K562 (cell line): ENCODE measurements around the gene ECM1. TPM values are rescaled to one million over a fixed set of nuclear protein-coding genes. Genes with fewer than 3 reads are reported as not detected.
A peak's percentile ranks its signal among the peaks of the same experiment; 100 is the strongest.

Source experiments
- ATAC-seq: fragments of 200-7000 bp; cut with Tn5 transposase; 3 replicates; pipeline ENCODE4 v1.9.1; 2020; ENCODE audit warnings: moderate library complexity
- BruUV-seq: library from RNA; stranded (reverse); fragments of 400-500 nt; replicated peaks from 2 replicates; lab custom pipeline; 2021; lab: Mats Ljungman, UMichigan
- CTCF ChIA-PET: fragments of 300-600 bp; formaldehyde crosslinking; extraction: SDS; loops from one replicate; lab custom pipeline; 2021; ENCODE audit warnings: low intra/inter-chr PET ratio; lab: Yijun Ruan, JAX
- POLR2A ChIA-PET: fragments of 300-600, 350-650 bp; sonication (Branson Sonifier 250); formaldehyde crosslinking; extraction: SDS; loops from one replicate; lab custom pipeline; 2021; ENCODE audit warnings: antibody characterized with exemption, inconsistent platforms; lab: Yijun Ruan, JAX
- DNase-seq, 4 experiments: peaks; one replicate each; pipeline versions ENCODE4 v3.0.0 to v3.0.0-alpha.2; 2011 to 2018; ENCODE audit warnings: low spot score in 3 of 4, mixed read lengths in 3 of 4; ENCODE audit errors: extremely low read depth in 1 of 4
- FAIRE-seq: peaks from 2 replicates; lab custom pipeline; 2011; peaks lifted over from hg19 to GRCh38; lab: Jason Lieb, UNC
- H2AFZ ChIP-seq: 2 replicates; pipeline ENCODE4 v1.6.0; 2011; ENCODE audit warnings: low read depth, low read length, control low read depth, inconsistent platforms
- H3K27ac ChIP-seq: fragments of 200-600 bp; 3 replicates; pipeline ENCODE4 v1.8.0; 2011; ENCODE audit warnings: low read depth, mild to moderate bottlenecking, control low read depth, inconsistent platforms, low read length, moderate library complexity, mixed read lengths; ENCODE audit errors: extremely low read depth
- H3K27me3 ChIP-seq, 2 experiments: fragments of 300-600 bp in 1 of 2; 2 replicates in 1 of 2; 3 replicates in 1 of 2; pipeline versions ENCODE4 v1.6.0 to v1.8.0; 2011; ENCODE audit warnings: inconsistent platforms in 2 of 2, low read length in 2 of 2, mild to moderate bottlenecking in 1 of 2, mixed read lengths in 1 of 2, moderate library complexity in 1 of 2; ENCODE audit not compliant: control insufficient read depth in 2 of 2, insufficient read depth in 2 of 2
- H3K36me3 ChIP-seq: fragments of 300-600 bp; 3 replicates; pipeline ENCODE4 v1.8.0; 2011; ENCODE audit warnings: mild to moderate bottlenecking, low read length, inconsistent platforms; ENCODE audit not compliant: control insufficient read depth, insufficient read depth
- H3K4me1 ChIP-seq, 2 experiments: fragments of 200-600 bp in 1 of 2; replicated peaks in 1 of 2; 2 replicates in 1 of 2; 3 replicates in 1 of 2; pipeline versions ENCODE4 v1.5.1 to v1.8.0; 2011; ENCODE audit warnings: inconsistent platforms in 2 of 2, low read length in 2 of 2, mild to moderate bottlenecking in 1 of 2, mixed read lengths in 1 of 2, moderate library complexity in 1 of 2; ENCODE audit not compliant: control insufficient read depth in 2 of 2, insufficient read depth in 2 of 2
- H3K4me2 ChIP-seq: 2 replicates; pipeline ENCODE4 v1.6.1; 2011; ENCODE audit warnings: low read length, control low read depth, inconsistent platforms, mixed read lengths; ENCODE audit not compliant: insufficient read depth
- H3K4me3 ChIP-seq: fragments of 200-600 bp; sonication (generic), shearing (Covaris generic); 2 replicates; pipeline ENCODE4 v1.5.1; 2016; ENCODE audit warnings: control low read depth, inconsistent platforms
- H3K79me2 ChIP-seq: fragments of 200-600 bp; 3 replicates; pipeline ENCODE4 v1.8.0; 2011; ENCODE audit warnings: low read length, inconsistent platforms; ENCODE audit not compliant: control insufficient read depth, insufficient read depth
- H3K9ac ChIP-seq, 2 experiments: 2 replicates each; pipeline versions ENCODE4 v1.6.0 to v1.6.1; 2011; ENCODE audit warnings: low read depth in 2 of 2, low read length in 2 of 2, control low read depth in 1 of 2, inconsistent platforms in 1 of 2, mild to moderate bottlenecking in 1 of 2, mixed read lengths in 1 of 2; ENCODE audit not compliant: insufficient read depth in 1 of 2
- H3K9me1 ChIP-seq: one replicate; pipeline ENCODE4 v1.6.0; 2011; ENCODE audit warnings: inconsistent platforms, mild to moderate bottlenecking, low read length, moderate library complexity; ENCODE audit not compliant: control insufficient read depth, insufficient read depth
- H3K9me3 ChIP-seq: replicated peaks from 2 replicates; pipeline ENCODE4 v1.5.1; 2011; ENCODE audit warnings: low read depth, low read length, inconsistent platforms; ENCODE audit not compliant: control insufficient read depth, insufficient read depth
- H4K20me1 ChIP-seq: replicated peaks from 2 replicates; pipeline ENCODE4 v1.6.1; 2011; ENCODE audit warnings: low read length, inconsistent platforms, mixed read lengths; ENCODE audit not compliant: control insufficient read depth, insufficient read depth
- HNRNPLL ChIP-seq: fragments of 200-400 bp; formaldehyde crosslinking; IDR thresholded peaks from 2 replicates; pipeline ENCODE4 v1.6.1; 2017; ENCODE audit warnings: low read length, low read depth, mild to moderate bottlenecking; ENCODE audit not compliant: poor library complexity, severe bottlenecking
- POLR2A ChIP-seq: fragments of 450-650 bp; conservative IDR thresholded peaks from 2 replicates; pipeline ENCODE4 v1.6.1; 2016
- POLR2B ChIP-seq: fragments of 450-650 bp; IDR thresholded peaks from 2 replicates; pipeline ENCODE4 v1.6.1; 2018; ENCODE audit warnings: low read depth; ENCODE audit not compliant: partially characterized antibody
- RBFOX2 ChIP-seq: fragments of 200-400 bp; formaldehyde crosslinking; IDR thresholded peaks from 2 replicates; pipeline ENCODE4 v1.6.1; 2017; ENCODE audit warnings: low read depth, mild to moderate bottlenecking, low read length, moderate library complexity
- RBM22 ChIP-seq: fragments of 200-400 bp; formaldehyde crosslinking; IDR thresholded peaks from 2 replicates; pipeline ENCODE4 v1.6.1; 2018; ENCODE audit warnings: low read length, low read depth; ENCODE audit not compliant: poor library complexity, severe bottlenecking
- SUPT5H ChIP-seq: fragments of 450-650 bp; IDR thresholded peaks from 2 replicates; pipeline ENCODE4 v1.6.1; 2016
- WGBS: fragments of 100-300 bp; shearing (Covaris generic); methylation state at CpG from one replicate; pipeline ENCODE4 v1.1.6; 2016; ENCODE audit warnings: low coverage, mixed read lengths; ENCODE audit not compliant: insufficient coverage; ENCODE audit errors: missing lambda C conversion rate; 5-methylcytosine and 5-hydroxymethylcytosine counted together
- in situ Hi-C: fragments of 300-500 bp; cut with MboI; formaldehyde crosslinking; loops from 4 replicates; pipeline ENCODE4 v1.15.0; 2018; ENCODE audit warnings: inconsistent platforms, mixed read lengths
- intact Hi-C: fragments of 100-400 bp; cut with micrococcal nuclease; formaldehyde crosslinking; loops from 2 replicates; pipeline ENCODE4 v1.14.2; 2022
- polyA plus RNA-seq, 8 experiments: library from polyadenylated mRNA; depleted of rRNA in 4 of 8; stranded (reverse) in 5 of 8; unstranded in 3 of 8; fragments of >200 nt; fragmentation: Nextera tagmentation in 2 of 8; fragmentation: Illumina TruSeq in 1 of 8; extraction: Ambion mirVana in 2 of 8; extraction: Trizol in 1 of 8; gene quantifications; 2 replicates each; pipeline versions ENCODE4 v1.2.1 to v1.2.3, GENCODE V29; 2011 to 2014; ENCODE audit warnings: inconsistent platforms in 1 of 8, missing spikeins in 1 of 8
- total RNA-seq, 7 experiments: library from RNA; depleted of rRNA in 6 of 7; stranded (reverse); fragments of >200 nt in 6 of 7; fragmentation: Illumina TruSeq in 2 of 7; extraction: Trizol in 2 of 7; gene quantifications; 2 replicates each; pipeline versions ENCODE4 v1.2.1 to v1.2.3, GENCODE V29; 2011 to 2021; ENCODE audit warnings: low replicate concordance in 1 of 7

The ECM1 gene
- total and polyA plus RNA-seq, 9 of the 15 experiments (the other 6 are each of a cell fraction or from before 2014, with no cell fraction given) = 6.6 to 52.2 (median 12.8) TPM

- no peaks in the 10 kb centered on the region for H3K27me3 ChIP-seq
- H3K9ac ChIP-seq = peak overlapping the region in 1 of 2 experiments; percentile 14; a peak in 2 of 4 replicates
- ChIA-PET POLR2A (interaction anchor here (0.6 to 2.3 kb wide), 7 partner anchors 8 to 171 kb away, joined by 3 to 12 read pairs (median 3); partner anchors contain the start of gene MCL1), CTCF (no interaction called here)
- H2AFZ ChIP-seq = no peak overlapping the region
- peaks cover 58% of the 10 kb centered on the region for H3K79me2 ChIP-seq
- WGBS = 91% methylated on average over 23 of the region's 26 CpGs
- H3K4me1 ChIP-seq = peaks cover 34 to 85% of the 10 kb centered on the region in 2 experiments
- no peak overlapping the region for H3K4me3 ChIP-seq
- peak; percentile 64 for TF ChIP-seq RBFOX2
- TF ChIP-seq POLR2A = peak; percentile 54
- no peak for TF ChIP-seq RBM22
- peak; percentile 30; the same call in 1 of the 2 replicates for TF ChIP-seq SUPT5H
- peak; percentile 30 for TF ChIP-seq POLR2B
- TF ChIP-seq HNRNPLL = peak; percentile 57
- DNase-seq (no peak), FAIRE-seq (no peak), ATAC-seq (no peak)
- no peaks in the 10 kb centered on the region for H3K9me1 ChIP-seq
- H4K20me1 ChIP-seq = peaks cover 19% of the 10 kb centered on the region
- intact Hi-C loops (no loop called here), in situ Hi-C loops (no loop called here)
- no peak overlapping the region for H3K4me2 ChIP-seq
- no TSS peak for BruUV-seq
- H3K27ac ChIP-seq = no peak overlapping the region
- H3K9me3 ChIP-seq = no peaks in the 10 kb centered on the region
- peaks cover 88% of the 10 kb centered on the region for H3K36me3 ChIP-seq
Measured at GRCh38 chr1:150555971-150556865, 48.3 kb downstream of the ECM1 start.
